HG03060 (cell line): ENCODE measurements around the gene ADAM20.
"Not testable (repeated sequence)": the region's sequence is repeated elsewhere in the genome, so short reads cannot be mapped to it uniquely, and the experiment has no call there.

ENCODE experiments used
- ATAC-seq: cut with Tn5 transposase; IDR thresholded peaks from one replicate; pipeline ENCODE4 v1.9.1; 2021; ENCODE audit warnings: low read depth, moderate number of reproducible peaks; ENCODE audit not compliant: unreplicated experiment

Gene ADAM20

GRCh38 chr14:70534904-70535303 lies at the start of gene ADAM20:
ADAM20 (minus strand) TSS chr14:70535004; CDS start chr14:70524757, 10,247 bp downstream.
- ATAC-seq, result no peak

- no peak for ATAC-seq
These were observed 42.1 kb upstream of the ADAM20 start for GRCh38 chr14:70576891-70577290.

GRCh38 chr14:70573050-70573449 lies 38.2 kb upstream of the ADAM20 start:
- ATAC-seq, result no peak

- no peak for ATAC-seq
These were observed 36.3 kb upstream of the ADAM20 start for GRCh38 chr14:70571139-70571538.

GRCh38 chr14:70567791-70568190 lies 33.0 kb upstream of the ADAM20 start:
- no peak for ATAC-seq

- ATAC-seq, result no peak
These were observed 29.1 kb upstream of the ADAM20 start for GRCh38 chr14:70563869-70564268.

GRCh38 chr14:70563417-70563816 lies 28.6 kb upstream of the ADAM20 start:
- no peak for ATAC-seq

- no peak for ATAC-seq
These were observed 23.6 kb upstream of the ADAM20 start for GRCh38 chr14:70558356-70558755.

GRCh38 chr14:70555890-70556289 lies 21.1 kb upstream of the ADAM20 start:
- ATAC-seq, result no peak

GRCh38 chr14:70538087-70538486 lies 3.3 kb upstream of the ADAM20 start:
- ATAC-seq, result no peak

GRCh38 chr14:70536830-70537229 lies 2.0 kb upstream of the ADAM20 start:
- ATAC-seq, result no peak

- no peak for ATAC-seq
These were observed 4.4 kb downstream of the ADAM20 start for GRCh38 chr14:70530417-70530816.

- ATAC-seq, result no peak
These were observed 7.2 kb downstream of the ADAM20 start for GRCh38 chr14:70527501-70528105.

- ATAC-seq, result no peak
These were observed 9.1 kb downstream of the ADAM20 start for GRCh38 chr14:70525691-70526090.

GRCh38 chr14:70515811-70516210 lies 19.0 kb downstream of the ADAM20 start:
- ATAC-seq, result no peak

- no peak for ATAC-seq
These were observed 20.4 kb downstream of the ADAM20 start for GRCh38 chr14:70514168-70515069.

- ATAC-seq, result no peak
These were observed 36.6 kb downstream of the ADAM20 start for GRCh38 chr14:70498191-70498590.

GRCh38 chr14:70489579-70490200 lies 45.1 kb downstream of the ADAM20 start:
- ATAC-seq, result no peak

GRCh38 chr14:70477356-70478105 lies 57.3 kb downstream of the ADAM20 start:
- ATAC-seq, result not testable (repeated sequence)

- not testable (repeated sequence) for ATAC-seq
These were observed 59.3 kb downstream of the ADAM20 start for GRCh38 chr14:70475459-70475858.

- no peak for ATAC-seq
These were observed 61.0 kb downstream of the ADAM20 start for GRCh38 chr14:70473825-70474224.
